ENCODE measurements around the gene HECW1.
"Not testable (repeated sequence)": the region's sequence is repeated elsewhere in the genome, so short reads cannot be mapped to it uniquely, and the experiment has no call there.

The HECW1 gene

DNA sequence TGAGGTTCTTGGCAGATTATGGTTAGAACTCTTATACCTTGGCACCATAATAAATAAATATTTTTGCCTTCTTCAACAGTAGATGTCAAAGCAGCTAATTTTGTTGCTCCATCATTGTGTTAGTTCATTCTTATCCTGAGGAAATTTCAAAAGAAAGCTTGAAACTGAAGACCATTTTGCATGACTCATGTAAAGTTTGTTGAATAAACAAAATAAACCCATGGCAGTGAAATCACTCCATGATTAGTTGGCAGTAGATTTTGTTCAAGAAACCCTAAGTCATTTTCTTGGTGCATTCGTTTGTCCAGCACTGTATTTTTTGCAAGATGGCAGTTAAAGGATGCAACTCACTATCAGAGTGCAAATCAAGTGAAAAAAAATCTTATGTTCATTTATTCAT is 91.6 kb downstream of the HECW1 start:
- Histone ChIP-seq H4K20me1 (ENCODE audit: insufficient read depth, low read length, poor library complexity, severe bottlenecking) (no peaks in the 10 kb centered on the region), H3K27me3 (ENCODE audit: insufficient read depth, low read length, poor library complexity, severe bottlenecking) (no peaks in the 10 kb centered on the region), H3K9me3 (ENCODE audit: insufficient read depth, low read depth, low read length) (no peaks in the 10 kb centered on the region), H3K36me3 (ENCODE audit: insufficient read depth, low read length) (no peaks in the 10 kb centered on the region), H3K9me2 (replicated peaks; ENCODE audit: low read depth, low read length) (no peaks in the 10 kb centered on the region), H3K4me2 (ENCODE audit: low read depth, low read length, poor library complexity, severe bottlenecking) (no peak overlapping the region), H3K79me2 (ENCODE audit: insufficient read depth, low read length) (no peaks in the 10 kb centered on the region), H3F3A (ENCODE audit: low read depth) (no peaks in the 10 kb centered on the region), H3K9ac (ENCODE audit: low read depth, low read length, poor library complexity, severe bottlenecking) (no peak overlapping the region), H3K4me3 (ENCODE audit: low read length, poor library complexity, severe bottlenecking) (no peak overlapping the region), H2AFZ (ENCODE audit: low read length) (no peak overlapping the region), H3K4me1 (ENCODE audit: insufficient read depth, low read length, poor library complexity, severe bottlenecking) (no peaks in the 10 kb centered on the region)
- TF ChIP-seq CTCF (conservative IDR thresholded peaks at IDR 0.05; ENCODE audit: low read length): no peak

DNA sequence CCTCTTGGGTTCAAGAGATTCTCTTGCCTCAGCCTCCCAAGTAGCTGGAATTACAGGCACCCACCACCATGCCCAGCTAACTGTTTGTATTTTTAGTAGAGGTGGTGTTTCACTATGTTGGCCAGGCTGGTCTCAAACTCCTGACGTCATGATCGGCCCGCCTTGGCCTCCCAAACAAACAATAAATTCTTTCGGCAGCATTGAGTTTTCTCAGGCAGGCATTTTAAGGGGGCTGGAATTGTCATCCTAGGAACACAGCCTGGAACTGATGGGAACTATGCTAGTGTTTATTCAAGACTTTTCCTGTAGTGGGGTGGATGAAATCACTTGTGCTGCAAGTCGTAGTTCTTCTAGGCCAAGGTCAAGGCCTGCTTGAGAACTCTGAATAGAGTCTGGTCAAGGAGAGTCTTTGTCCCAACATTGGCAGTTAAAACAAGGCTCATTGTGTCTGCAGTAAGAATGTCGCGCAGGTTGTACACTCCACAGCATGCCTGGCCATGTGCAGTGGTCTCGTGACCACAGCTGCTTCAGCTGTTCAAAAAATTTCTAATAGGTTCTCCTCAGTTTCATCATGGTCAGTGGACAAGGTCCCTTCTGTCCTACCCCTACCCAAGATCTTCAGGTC is 92.8 kb downstream of the HECW1 start:
- H4K20me1 ChIP-seq (ENCODE audit: insufficient read depth, low read length, poor library complexity, severe bottlenecking): no peaks in the 10 kb centered on the region
- TF ChIP-seq CTCF (conservative IDR thresholded peaks at IDR 0.05; ENCODE audit: low read length) (no peak), EZH2phosphoT487 (IDR thresholded peaks at IDR 0.05; ENCODE audit: borderline replicate concordance) (no peak)
- no peak overlapping the region for H3K4me2 ChIP-seq (ENCODE audit: low read depth, low read length, poor library complexity, severe bottlenecking)
- no peaks in the 10 kb centered on the region for H3K9me3 ChIP-seq (ENCODE audit: insufficient read depth, low read depth, low read length)
- no peak overlapping the region for H3K9ac ChIP-seq (ENCODE audit: low read depth, low read length, poor library complexity, severe bottlenecking)
- no peak overlapping the region for H2AFZ ChIP-seq (ENCODE audit: low read length)
- H3K4me1 ChIP-seq (ENCODE audit: insufficient read depth, low read length, poor library complexity, severe bottlenecking): no peaks in the 10 kb centered on the region
- H3K27me3 ChIP-seq (ENCODE audit: insufficient read depth, low read length, poor library complexity, severe bottlenecking): no peaks in the 10 kb centered on the region
- H3K36me3 ChIP-seq (ENCODE audit: insufficient read depth, low read length): no peaks in the 10 kb centered on the region
- H3K79me2 ChIP-seq (ENCODE audit: insufficient read depth, low read length): no peaks in the 10 kb centered on the region
- H3K9me2 ChIP-seq (replicated peaks; ENCODE audit: low read depth, low read length): no peaks in the 10 kb centered on the region
- H3K4me3 ChIP-seq (ENCODE audit: low read length, poor library complexity, severe bottlenecking): no peak overlapping the region
- no peaks in the 10 kb centered on the region for H3F3A ChIP-seq (ENCODE audit: low read depth)

DNA sequence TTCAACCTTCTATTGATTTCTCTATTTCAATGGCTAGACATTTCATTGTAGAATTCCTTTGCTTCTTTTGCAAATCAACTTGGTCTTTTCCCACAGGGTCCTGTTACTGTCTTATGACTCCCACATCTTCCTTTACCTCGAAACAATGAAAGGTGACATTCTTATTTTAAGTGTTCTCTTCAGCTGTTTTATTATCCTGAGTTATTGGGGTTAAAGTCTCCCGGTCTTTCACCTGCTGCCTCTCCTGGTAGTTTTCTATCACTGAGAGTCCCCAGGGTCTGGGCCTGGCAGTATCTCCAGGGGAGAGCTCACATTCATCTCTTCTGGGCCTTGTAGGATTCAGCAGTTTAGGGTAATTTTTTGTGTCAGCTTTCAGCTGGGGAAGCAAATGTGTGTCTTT is 95.8 kb downstream of the HECW1 start:
- Histone ChIP-seq H3K36me3 (ENCODE audit: insufficient read depth, low read length) (no peaks in the 10 kb centered on the region), H3K4me3 (ENCODE audit: low read length, poor library complexity, severe bottlenecking) (no peak overlapping the region), H2AFZ (ENCODE audit: low read length) (no peak overlapping the region), H3K27me3 (ENCODE audit: insufficient read depth, low read length, poor library complexity, severe bottlenecking) (no peaks in the 10 kb centered on the region), H3K9ac (ENCODE audit: low read depth, low read length, poor library complexity, severe bottlenecking) (no peak overlapping the region), H4K20me1 (ENCODE audit: insufficient read depth, low read length, poor library complexity, severe bottlenecking) (no peaks in the 10 kb centered on the region), H3K9me3 (ENCODE audit: insufficient read depth, low read depth, low read length) (no peaks in the 10 kb centered on the region), H3K79me2 (ENCODE audit: insufficient read depth, low read length) (no peaks in the 10 kb centered on the region), H3K4me1 (ENCODE audit: insufficient read depth, low read length, poor library complexity, severe bottlenecking) (no peaks in the 10 kb centered on the region), H3F3A (ENCODE audit: low read depth) (no peaks in the 10 kb centered on the region), H3K4me2 (ENCODE audit: low read depth, low read length, poor library complexity, severe bottlenecking) (no peak overlapping the region), H3K9me2 (replicated peaks; ENCODE audit: low read depth, low read length) (no peaks in the 10 kb centered on the region)
- TF ChIP-seq EZH2phosphoT487 (IDR thresholded peaks at IDR 0.05; ENCODE audit: borderline replicate concordance) (no peak), CTCF (conservative IDR thresholded peaks at IDR 0.05; ENCODE audit: low read length) (no peak)

GRCh38 chr7:43210539-43210938 is 98.1 kb downstream of the HECW1 start:
- not testable (repeated sequence) for H3K4me3 ChIP-seq (ENCODE audit: low read length, poor library complexity, severe bottlenecking); H3K9me2 ChIP-seq (replicated peaks; ENCODE audit: low read depth, low read length); H3K4me2 ChIP-seq (ENCODE audit: low read depth, low read length, poor library complexity, severe bottlenecking); H3K9ac ChIP-seq (ENCODE audit: low read depth, low read length, poor library complexity, severe bottlenecking); H3K36me3 ChIP-seq (ENCODE audit: insufficient read depth, low read length); H4K20me1 ChIP-seq (ENCODE audit: insufficient read depth, low read length, poor library complexity, severe bottlenecking); H3K4me1 ChIP-seq (ENCODE audit: insufficient read depth, low read length, poor library complexity, severe bottlenecking); H3F3A ChIP-seq (ENCODE audit: low read depth); H3K9me3 ChIP-seq (ENCODE audit: insufficient read depth, low read depth, low read length); H3K79me2 ChIP-seq (ENCODE audit: insufficient read depth, low read length); H3K27me3 ChIP-seq (ENCODE audit: insufficient read depth, low read length, poor library complexity, severe bottlenecking); H2AFZ ChIP-seq (ENCODE audit: low read length)
